HL-60/S4 treated with retinoic acid at 250 ng/mL for 4 days and 3 days (cell line): ENCODE data around the gene CHCHD10.
"Not testable (repeated sequence)": the region's sequence is repeated elsewhere in the genome, so short reads cannot be mapped to it uniquely, and the experiment has no call there.

Experiments
- in situ Hi-C: fragments of 300-500 bp; cut with MboI; formaldehyde crosslinking; loops from 2 replicates; pipeline ENCODE4 v1.7.0; 2022; ENCODE audit warnings: low sequenced_read_pairs

CHCHD10 gene

GRCh38 chr22:23751441-23751996, 16.3 kb downstream of the CHCHD10 start:
- in situ Hi-C loops = no loop called here

DNA sequence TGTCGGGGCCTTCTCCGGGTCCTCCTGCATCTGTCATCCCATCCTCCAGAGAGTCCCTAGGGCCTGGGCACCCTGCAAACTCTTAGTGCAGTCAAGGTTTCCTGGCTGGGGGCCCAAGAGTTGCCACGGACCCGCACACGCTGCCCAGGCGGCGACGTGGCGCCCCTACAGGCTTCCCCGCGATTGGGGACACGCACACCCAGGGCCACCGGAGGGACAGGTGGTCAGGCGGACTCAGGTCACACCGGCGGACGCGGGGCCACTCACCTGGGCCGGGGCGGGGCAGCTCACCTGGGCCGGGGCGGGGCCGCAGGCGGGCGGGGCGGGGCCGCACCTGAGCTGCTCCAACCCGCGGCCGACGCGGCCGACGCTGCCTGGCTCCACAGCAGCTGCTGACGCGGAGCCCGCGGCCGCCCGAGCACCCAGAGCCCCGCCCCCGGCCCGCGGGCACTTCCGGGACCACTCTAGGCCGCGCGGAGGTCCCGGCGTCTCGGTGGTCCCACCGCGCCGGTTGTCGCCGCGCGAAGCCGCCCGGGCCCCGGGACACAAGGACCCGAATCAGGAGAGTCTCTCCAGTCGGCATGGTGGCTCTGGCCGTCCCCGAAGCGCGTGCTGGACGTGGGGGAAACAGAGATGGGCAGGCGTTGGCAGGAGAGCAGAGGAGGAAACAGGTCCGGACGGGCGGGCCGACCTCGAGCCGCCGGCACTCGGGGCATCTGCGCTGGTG, 16.9 kb downstream of the CHCHD10 start, which contains the start of gene ZNF70:
Gene ZNF70 (minus strand): TSS at position 399 of the 727 bp plus-strand sequence. CDS start 5,972 bp downstream, outside the sequence.
- in situ Hi-C loops = no loop called here

DNA sequence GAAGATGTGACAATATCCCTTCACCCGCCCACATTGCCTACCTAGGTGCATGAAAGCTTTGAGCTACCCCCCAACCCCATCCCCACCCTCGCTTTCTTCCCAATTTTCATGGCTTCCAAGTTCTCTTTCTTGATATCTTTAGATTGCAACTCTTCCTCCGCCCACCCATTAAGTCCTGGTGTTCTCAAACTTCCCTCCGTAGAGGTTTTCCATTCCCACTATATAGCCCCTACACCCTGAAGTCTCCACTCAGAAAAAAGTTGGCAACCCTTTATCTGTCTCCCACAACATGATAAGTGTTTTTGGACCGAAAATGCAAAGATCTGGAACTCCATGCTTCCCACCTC, 17.4 kb downstream of the CHCHD10 start:
- in situ Hi-C loops = no loop called here

DNA sequence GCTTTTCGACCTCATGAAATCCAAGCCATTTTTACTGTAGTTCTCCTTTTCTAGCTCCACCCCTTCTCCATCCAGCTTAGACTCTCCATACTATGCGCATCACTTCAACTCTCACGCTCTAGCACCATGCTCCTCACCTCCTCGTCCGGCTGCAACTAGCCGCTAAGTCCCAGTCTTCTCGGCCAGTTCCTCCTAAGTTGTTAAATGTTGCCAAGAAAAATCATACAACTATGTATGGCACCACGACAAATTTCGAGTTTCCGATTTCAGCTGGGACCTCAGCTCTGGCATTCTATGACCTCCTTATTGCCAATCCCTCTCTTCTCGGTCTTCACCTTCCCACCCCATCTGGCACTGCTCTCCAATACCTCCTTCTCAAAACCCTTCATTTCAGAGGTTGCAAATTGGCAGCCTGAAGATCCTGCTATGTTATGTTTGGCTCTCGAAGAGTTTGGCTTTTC, 17.9 kb downstream of the CHCHD10 start:
- in situ Hi-C loops = no loop called here

DNA sequence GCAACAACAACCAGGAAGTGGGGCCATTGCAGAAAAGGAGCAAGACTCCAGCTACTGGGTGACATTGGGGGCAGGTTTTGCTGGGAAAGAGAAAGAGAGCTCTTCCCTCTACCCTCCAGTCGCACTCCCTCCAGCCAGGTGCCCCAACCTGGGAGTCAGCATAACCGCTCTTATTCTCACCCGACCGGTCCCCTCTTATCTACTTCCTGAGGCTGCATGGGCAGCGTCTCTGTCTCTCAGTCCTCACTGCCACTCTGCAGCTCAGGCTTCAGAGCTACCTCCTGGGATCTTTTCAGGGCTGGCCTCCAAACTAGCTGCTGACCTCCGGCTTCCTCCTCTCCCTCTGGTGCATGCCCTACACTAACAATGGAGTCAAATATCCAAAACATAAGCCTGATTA, 22.0 kb downstream of the CHCHD10 start:
- in situ Hi-C loops = no loop called here

DNA sequence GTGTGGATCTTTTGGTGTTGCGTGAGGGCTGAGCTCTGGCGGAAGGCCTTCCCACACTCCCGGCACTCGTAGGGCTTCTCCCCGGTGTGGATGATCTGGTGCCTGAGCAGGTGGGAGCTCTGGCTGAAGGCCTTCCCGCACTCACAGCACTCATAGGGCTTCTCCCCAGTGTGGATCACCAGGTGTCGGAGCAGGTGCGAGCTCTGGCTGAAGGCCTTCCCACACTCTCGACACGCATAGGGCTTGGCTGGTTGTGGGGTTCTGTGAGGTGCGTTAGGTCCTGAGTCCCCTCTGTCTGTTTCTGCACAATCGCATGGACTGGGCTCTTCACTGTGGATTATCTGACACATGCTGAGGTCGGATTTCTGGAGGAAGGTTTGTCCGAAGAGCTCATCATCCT, 23.3 kb downstream of the CHCHD10 start:
- in situ Hi-C loops = no loop called here

DNA sequence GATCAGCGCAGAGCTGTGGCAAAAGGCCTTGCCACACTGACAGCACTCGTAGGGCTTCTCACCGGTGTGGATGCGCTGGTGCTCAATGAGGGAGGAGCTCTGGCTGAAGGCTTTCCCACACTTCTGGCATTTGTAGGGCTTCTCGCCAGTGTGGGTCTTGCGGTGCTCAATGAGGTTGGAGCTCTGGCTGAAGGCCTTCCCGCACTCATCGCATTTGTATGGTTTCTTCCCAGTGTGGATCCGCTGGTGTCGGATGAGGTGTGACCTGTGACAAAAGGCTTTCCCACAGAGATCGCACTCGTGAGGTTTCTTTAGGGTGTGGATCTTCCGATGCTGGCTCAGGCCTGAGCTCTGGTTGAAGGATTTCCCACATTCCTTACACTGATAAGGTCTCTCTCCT, 23.8 kb downstream of the CHCHD10 start:
- in situ Hi-C loops = no loop called here

DNA sequence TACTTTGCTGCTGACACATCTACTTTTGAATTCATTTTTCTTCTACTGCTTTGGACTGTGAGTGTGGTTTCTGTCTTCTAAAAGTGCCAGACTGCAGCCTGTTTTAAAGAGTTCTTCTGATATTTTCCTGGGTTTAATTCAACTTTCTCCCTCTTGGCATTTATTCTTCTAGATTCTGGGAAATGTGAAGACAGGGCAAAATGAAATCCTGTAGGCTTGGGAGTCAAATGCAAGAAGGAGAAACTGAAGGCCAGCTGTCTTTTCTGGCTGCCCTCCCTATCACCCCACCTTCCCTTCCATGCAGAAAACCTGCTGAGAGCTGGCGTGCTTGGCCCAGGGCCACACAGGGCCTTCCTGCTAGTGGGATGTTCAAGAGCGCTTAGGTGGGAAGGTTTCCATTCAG, 24.5 kb downstream of the CHCHD10 start:
- in situ Hi-C loops = no loop called here

GRCh38 chr22:23742505-23743264, 25.1 kb downstream of the CHCHD10 start:
- in situ Hi-C loops = no loop called here

GRCh38 chr22:23737696-23738095, 30.1 kb downstream of the CHCHD10 start:
- in situ Hi-C loops = no loop called here

GRCh38 chr22:23728108-23728507, 39.7 kb downstream of the CHCHD10 start:
- in situ Hi-C loops = not testable (repeated sequence)

DNA sequence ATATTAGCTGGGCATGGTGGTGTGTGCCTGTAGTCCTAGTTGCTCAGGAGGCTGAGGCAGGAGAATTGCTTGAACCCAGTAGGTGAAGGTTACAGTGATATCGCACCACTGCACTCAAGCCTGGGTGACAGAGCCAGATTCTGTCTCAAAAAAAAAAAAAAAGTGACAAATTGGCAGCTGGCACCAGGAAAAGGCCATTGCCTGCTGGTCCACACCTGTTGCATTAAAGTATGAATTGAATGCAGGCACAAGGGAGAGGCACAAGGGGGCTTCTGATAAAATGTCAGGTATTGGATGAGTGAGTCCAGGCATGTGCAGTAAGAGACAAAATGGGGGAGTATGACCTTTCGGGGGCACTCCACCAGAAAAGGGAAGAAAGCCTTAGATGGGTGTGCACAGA, 45.0 kb downstream of the CHCHD10 start:
- in situ Hi-C loops = no loop called here

- in situ Hi-C loops = no loop called here
Observed at GRCh38 chr22:23722160-23722559, 45.6 kb downstream of the CHCHD10 start.

- in situ Hi-C loops = no loop called here
Observed at GRCh38 chr22:23720855-23721254, 46.9 kb downstream of the CHCHD10 start.

- in situ Hi-C loops = no loop called here
Observed at GRCh38 chr22:23718371-23719165, 49.2 kb downstream of the CHCHD10 start.

- in situ Hi-C loops = no loop called here
Observed at GRCh38 chr22:23716811-23717801, 50.7 kb downstream of the CHCHD10 start.
